BLaER1 (cell line): Measurements from ENCODE around the gene ANO10.

Source experiments
- H3K27ac ChIP-seq: shearing (Covaris generic); formaldehyde crosslinking; 2 replicates; pipeline ENCODE4 v1.8.1; 2022
- H3K27me3 ChIP-seq: shearing (Covaris generic); formaldehyde crosslinking; 2 replicates; pipeline ENCODE4 v1.8.1; 2022
- H3K36me3 ChIP-seq: shearing (Covaris generic); formaldehyde crosslinking; 2 replicates; pipeline ENCODE4 v1.8.1; 2022
- H3K4me1 ChIP-seq: shearing (Covaris generic); formaldehyde crosslinking; 2 replicates; pipeline ENCODE4 v1.8.1; 2022
- H3K4me2 ChIP-seq: shearing (Covaris generic); formaldehyde crosslinking; 2 replicates; pipeline ENCODE4 v1.8.1; 2022
- H3K4me3 ChIP-seq: shearing (Covaris generic); formaldehyde crosslinking; 2 replicates; pipeline ENCODE4 v1.8.1; 2022
- H3K9ac ChIP-seq: shearing (Covaris generic); formaldehyde crosslinking; 2 replicates; pipeline ENCODE4 v1.8.1; 2022
- H3K9me3 ChIP-seq: shearing (Covaris generic); formaldehyde crosslinking; 2 replicates; pipeline ENCODE4 v1.8.1; 2022
- H4K20me1 ChIP-seq: shearing (Covaris generic); formaldehyde crosslinking; 2 replicates; pipeline ENCODE4 v1.8.1; 2022
- Cebpa-rat ChIP-seq: shearing (Covaris generic); IDR thresholded peaks from 2 replicates; pipeline ENCODE4 v1.8.1; 2022

Gene ANO10

GRCh38 chr3:43542328-43543043, 79.3 kb downstream of the ANO10 start:
- H4K20me1 ChIP-seq: no peaks in the 10 kb centered on the region
- no peaks in the 10 kb centered on the region for H3K9me3 ChIP-seq
- H3K27me3 ChIP-seq: no peaks in the 10 kb centered on the region
- no peak overlapping the region for H3K27ac ChIP-seq
- H3K4me3 ChIP-seq: no peak overlapping the region
- 0 out of 2 replicates have a peak, but pooled peaks cover 4% of the 10 kb centered on the region for H3K4me1 ChIP-seq
- H3K9ac ChIP-seq: no peak overlapping the region
- H3K36me3 ChIP-seq: no peaks in the 10 kb centered on the region
- no peak for TF ChIP-seq Cebpa-rat
- H3K4me2 ChIP-seq: no peak overlapping the region

GRCh38 chr3:43540624-43541023, 81.2 kb downstream of the ANO10 start:
- no peak overlapping the region for H3K9ac ChIP-seq
- no peak overlapping the region for H3K4me2 ChIP-seq
- H4K20me1 ChIP-seq: no peaks in the 10 kb centered on the region
- TF ChIP-seq Cebpa-rat: no peak
- H3K27me3 ChIP-seq: no peaks in the 10 kb centered on the region
- H3K27ac ChIP-seq: no peak overlapping the region
- H3K36me3 ChIP-seq: no peaks in the 10 kb centered on the region
- H3K4me3 ChIP-seq: no peak overlapping the region
- no peaks in the 10 kb centered on the region for H3K9me3 ChIP-seq
- H3K4me1 ChIP-seq: no peaks in the 10 kb centered on the region

GRCh38 chr3:43539321-43539720, 82.5 kb downstream of the ANO10 start:
- Histone ChIP-seq H3K27ac (no peak overlapping the region), H3K4me2 (no peak overlapping the region), H3K9ac (no peak overlapping the region), H3K9me3 (no peaks in the 10 kb centered on the region), H3K27me3 (no peaks in the 10 kb centered on the region), H3K36me3 (no peaks in the 10 kb centered on the region), H3K4me3 (no peak overlapping the region), H3K4me1 (no peaks in the 10 kb centered on the region), H4K20me1 (no peaks in the 10 kb centered on the region)
- no peak for TF ChIP-seq Cebpa-rat

- TF ChIP-seq Cebpa-rat: no peak
- Histone ChIP-seq H3K4me2 (no peak overlapping the region), H3K27ac (no peak overlapping the region)
Measured at GRCh38 chr3:43537225-43537624, 84.6 kb downstream of the ANO10 start.

DNA sequence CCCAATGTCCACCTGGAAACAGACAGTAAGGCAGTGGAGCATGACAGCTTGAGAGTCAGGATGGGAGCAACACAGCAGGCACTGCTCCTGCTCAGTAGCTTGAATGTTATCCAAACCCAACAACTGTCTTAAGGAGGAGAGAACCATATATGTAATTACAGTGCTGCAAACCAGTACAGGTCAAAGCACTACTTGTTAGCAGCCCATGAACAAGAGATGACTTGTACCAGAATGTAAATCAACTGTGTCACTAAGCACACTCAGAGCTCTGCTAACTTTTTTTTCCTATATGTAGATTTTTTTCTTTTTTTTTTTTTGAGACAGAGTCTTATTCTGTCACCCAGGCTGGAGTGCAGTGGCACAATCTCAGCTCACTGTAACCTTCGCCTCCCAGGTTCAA, 87.1 kb downstream of the ANO10 start:
- Histone ChIP-seq H4K20me1 (no peaks in the 10 kb centered on the region), H3K9me3 (no peaks in the 10 kb centered on the region), H3K27me3 (no peaks in the 10 kb centered on the region), H3K36me3 (no peaks in the 10 kb centered on the region), H3K4me1 (no peaks in the 10 kb centered on the region), H3K4me2 (no peak overlapping the region), H3K27ac (no peak overlapping the region), H3K4me3 (no peak overlapping the region), H3K9ac (no peak overlapping the region)
- no peak for TF ChIP-seq Cebpa-rat

More at GRCh38 chr3:43537225-43537624, 84.6 kb downstream of the ANO10 start:
- Histone ChIP-seq H3K9me3 (no peaks in the 10 kb centered on the region), H3K9ac (no peak overlapping the region), H3K27me3 (no peaks in the 10 kb centered on the region), H3K36me3 (no peaks in the 10 kb centered on the region), H3K4me1 (no peaks in the 10 kb centered on the region), H3K4me3 (no peak overlapping the region), H4K20me1 (no peaks in the 10 kb centered on the region)

GRCh38 chr3:43533009-43533408, 88.8 kb downstream of the ANO10 start:
- no peaks in the 10 kb centered on the region for H3K4me1 ChIP-seq
- no peaks in the 10 kb centered on the region for H3K27me3 ChIP-seq
- no peak for TF ChIP-seq Cebpa-rat
- no peak overlapping the region for H3K4me3 ChIP-seq
- peaks cover 6% of the 10 kb centered on the region; the same call in 1 of the 2 replicates for H3K9me3 ChIP-seq
- H3K9ac ChIP-seq: no peak overlapping the region
- H3K36me3 ChIP-seq: no peaks in the 10 kb centered on the region
- no peaks in the 10 kb centered on the region for H4K20me1 ChIP-seq
- H3K4me2 ChIP-seq: no peak overlapping the region
- no peak overlapping the region for H3K27ac ChIP-seq

DNA sequence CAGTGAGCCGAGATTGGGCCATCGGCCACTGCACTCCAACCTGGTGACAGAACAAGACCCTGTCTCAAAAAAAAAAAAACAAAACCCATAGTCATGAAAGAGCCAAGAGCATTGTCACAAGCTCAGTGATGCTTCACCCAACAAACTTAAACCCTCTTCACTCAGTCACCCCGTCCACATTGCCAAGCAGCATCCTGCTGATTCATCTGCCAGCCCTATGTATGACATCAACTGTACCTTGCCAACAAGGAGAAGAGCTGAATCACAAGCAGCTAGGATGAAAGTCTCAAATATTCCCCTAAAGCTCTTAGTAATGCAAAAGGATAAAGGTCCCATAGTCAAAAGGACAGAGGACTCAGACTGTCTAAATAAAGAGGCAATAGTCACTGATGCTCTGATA, 90.0 kb downstream of the ANO10 start:
- Histone ChIP-seq H3K4me2 (no peak overlapping the region), H3K4me3 (no peak overlapping the region), H3K27ac (no peak overlapping the region), H3K9me3 (peaks cover 6% of the 10 kb centered on the region; the same call in 1 of the 2 replicates), H3K9ac (no peak overlapping the region), H3K36me3 (no peaks in the 10 kb centered on the region), H3K27me3 (no peaks in the 10 kb centered on the region), H4K20me1 (no peaks in the 10 kb centered on the region), H3K4me1 (no peaks in the 10 kb centered on the region)
- TF ChIP-seq Cebpa-rat: no peak

GRCh38 chr3:43528498-43529099, 93.2 kb downstream of the ANO10 start:
- no peak for TF ChIP-seq Cebpa-rat
- Histone ChIP-seq H3K27ac (no peak overlapping the region), H3K9me3 (peaks cover 6% of the 10 kb centered on the region; the same call in 1 of the 2 replicates), H3K4me3 (no peak overlapping the region), H3K27me3 (no peaks in the 10 kb centered on the region), H3K36me3 (no peaks in the 10 kb centered on the region), H3K4me1 (no peaks in the 10 kb centered on the region), H4K20me1 (no peaks in the 10 kb centered on the region), H3K9ac (no peak overlapping the region), H3K4me2 (no peak overlapping the region)

GRCh38 chr3:43526956-43527355, 94.9 kb downstream of the ANO10 start:
- no peak for TF ChIP-seq Cebpa-rat
- Histone ChIP-seq H4K20me1 (no peaks in the 10 kb centered on the region), H3K4me2 (no peak overlapping the region), H3K27ac (no peak overlapping the region), H3K9me3 (peaks cover 6% of the 10 kb centered on the region; the same call in 1 of the 2 replicates), H3K4me1 (no peaks in the 10 kb centered on the region), H3K27me3 (no peaks in the 10 kb centered on the region), H3K9ac (no peak overlapping the region), H3K36me3 (no peaks in the 10 kb centered on the region), H3K4me3 (no peak overlapping the region)

- no peak overlapping the region for H3K9ac ChIP-seq
- H3K4me2 ChIP-seq: no peak overlapping the region
Measured at GRCh38 chr3:43525941-43526607, 95.7 kb downstream of the ANO10 start.

More at GRCh38 chr3:43525941-43526607, 95.7 kb downstream of the ANO10 start:
- Histone ChIP-seq H3K9me3 (peaks cover 6% of the 10 kb centered on the region; the same call in 1 of the 2 replicates), H3K4me1 (no peaks in the 10 kb centered on the region), H3K27me3 (no peaks in the 10 kb centered on the region), H3K4me3 (no peak overlapping the region), H4K20me1 (no peaks in the 10 kb centered on the region), H3K27ac (no peak overlapping the region), H3K36me3 (no peaks in the 10 kb centered on the region)
- no peak for TF ChIP-seq Cebpa-rat
